ENCODE results near the gene FLRT1. TPM values are rescaled to one million over a fixed set of nuclear protein-coding genes. Genes with fewer than 3 reads are reported as not detected.

The FLRT1 gene
- total RNA-seq, 6 donors from 2014 or later: 0.09 to 0.30 (median 0.15) TPM; not detected in 3

DNA sequence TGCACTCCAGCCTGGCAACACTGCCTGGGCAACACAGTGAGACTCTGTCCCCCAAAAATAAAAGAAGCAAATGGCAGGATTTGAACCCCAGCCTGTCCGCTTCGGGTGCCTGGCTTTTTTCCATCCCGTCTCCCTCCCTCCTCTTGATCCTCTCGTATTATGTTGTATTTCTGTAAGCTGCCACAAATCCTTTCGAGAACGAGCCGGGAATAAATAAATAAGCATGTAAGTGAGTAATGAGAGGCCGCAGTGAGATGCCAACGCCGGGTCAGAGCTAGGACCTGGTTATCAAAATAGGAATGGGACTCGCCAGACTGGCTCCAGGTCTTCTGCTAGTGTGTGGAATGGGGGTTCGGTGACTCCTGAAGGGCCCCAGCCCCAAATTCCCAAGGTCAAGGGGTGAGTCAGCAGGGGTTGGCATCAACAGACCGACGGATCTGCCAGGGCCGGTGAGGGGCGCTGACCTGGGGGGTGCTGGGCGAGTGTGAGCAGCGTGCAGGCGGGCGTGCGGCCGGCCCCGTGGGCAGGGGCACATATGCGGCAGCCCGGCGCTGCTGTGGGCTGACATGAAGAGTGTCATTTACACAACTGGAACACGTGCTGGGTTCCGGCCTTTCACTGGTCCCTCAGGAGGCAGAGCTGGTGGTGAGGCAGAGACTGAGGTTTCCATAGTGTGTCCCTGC, 47.8 kb downstream of the FLRT1 start:
- DNase-seq: peak in 1 of 2 donors; percentile 69
- H3K4me3 ChIP-seq: no peak overlapping the region

GRCh38 chr11:64084146-64084950, 48.6 kb downstream of the FLRT1 start:
- no peaks in the 10 kb centered on the region for H3K27me3 ChIP-seq
- WGBS, 2 donors: 79 to 94% methylated on average over 13 to 25 of the region's 26 CpGs
- no peak for ATAC-seq (ENCODE audit: low FRiP score in 2 of 2)
- peaks cover 0 to 10% (median 3%) of the 10 kb centered on the region in 4 donors for H3K4me1 ChIP-seq
- DNase-seq: peak in 1 of 2 donors; percentile 63
- no peak overlapping the region for H3K4me3 ChIP-seq
- no peak for TF ChIP-seq POLR2AphosphoS5 (IDR thresholded peaks at IDR 0.05)
- TF ChIP-seq, protein P1, sequence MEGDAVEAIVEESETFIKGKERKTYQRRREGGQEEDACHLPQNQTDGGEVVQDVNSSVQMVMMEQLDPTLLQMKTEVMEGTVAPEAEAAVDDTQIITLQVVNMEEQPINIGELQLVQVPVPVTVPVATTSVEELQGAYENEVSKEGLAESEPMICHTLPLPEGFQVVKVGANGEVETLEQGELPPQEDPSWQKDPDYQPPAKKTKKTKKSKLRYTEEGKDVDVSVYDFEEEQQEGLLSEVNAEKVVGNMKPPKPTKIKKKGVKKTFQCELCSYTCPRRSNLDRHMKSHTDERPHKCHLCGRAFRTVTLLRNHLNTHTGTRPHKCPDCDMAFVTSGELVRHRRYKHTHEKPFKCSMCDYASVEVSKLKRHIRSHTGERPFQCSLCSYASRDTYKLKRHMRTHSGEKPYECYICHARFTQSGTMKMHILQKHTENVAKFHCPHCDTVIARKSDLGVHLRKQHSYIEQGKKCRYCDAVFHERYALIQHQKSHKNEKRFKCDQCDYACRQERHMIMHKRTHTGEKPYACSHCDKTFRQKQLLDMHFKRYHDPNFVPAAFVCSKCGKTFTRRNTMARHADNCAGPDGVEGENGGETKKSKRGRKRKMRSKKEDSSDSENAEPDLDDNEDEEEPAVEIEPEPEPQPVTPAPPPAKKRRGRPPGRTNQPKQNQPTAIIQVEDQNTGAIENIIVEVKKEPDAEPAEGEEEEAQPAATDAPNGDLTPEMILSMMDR (IDR thresholded peaks at IDR 0.05): no peak
- no peak for TF ChIP-seq POLR2A (IDR thresholded peaks at IDR 0.05)
- TF ChIP-seq EP300 (IDR thresholded peaks at IDR 0.05): no peak
- no peak overlapping the region for H3K27ac ChIP-seq
- no peaks in the 10 kb centered on the region for H3K9me3 ChIP-seq
- no peaks in the 10 kb centered on the region for H3K36me3 ChIP-seq

More for the DNA sequence above, 47.8 kb downstream of the FLRT1 start:
- Histone ChIP-seq H3K36me3 (no peaks in the 10 kb centered on the region), H3K9me3 (no peaks in the 10 kb centered on the region), H3K4me1 (peaks cover 0 to 2% (median 0%) of the 10 kb centered on the region in 4 donors), H3K27me3 (no peaks in the 10 kb centered on the region), H3K27ac (no peak overlapping the region)
- WGBS, 2 donors: 87 to 89% methylated on average over 26 to 28 of the region's 28 CpGs
- no peak for TF ChIP-seq EP300 (IDR thresholded peaks at IDR 0.05)
- TF ChIP-seq, protein P1 (IDR thresholded peaks at IDR 0.05): no peak
- TF ChIP-seq POLR2A (IDR thresholded peaks at IDR 0.05): no peak
- no peak for TF ChIP-seq POLR2AphosphoS5 (IDR thresholded peaks at IDR 0.05)
- ATAC-seq (ENCODE audit: low FRiP score in 2 of 2): no peak

DNA sequence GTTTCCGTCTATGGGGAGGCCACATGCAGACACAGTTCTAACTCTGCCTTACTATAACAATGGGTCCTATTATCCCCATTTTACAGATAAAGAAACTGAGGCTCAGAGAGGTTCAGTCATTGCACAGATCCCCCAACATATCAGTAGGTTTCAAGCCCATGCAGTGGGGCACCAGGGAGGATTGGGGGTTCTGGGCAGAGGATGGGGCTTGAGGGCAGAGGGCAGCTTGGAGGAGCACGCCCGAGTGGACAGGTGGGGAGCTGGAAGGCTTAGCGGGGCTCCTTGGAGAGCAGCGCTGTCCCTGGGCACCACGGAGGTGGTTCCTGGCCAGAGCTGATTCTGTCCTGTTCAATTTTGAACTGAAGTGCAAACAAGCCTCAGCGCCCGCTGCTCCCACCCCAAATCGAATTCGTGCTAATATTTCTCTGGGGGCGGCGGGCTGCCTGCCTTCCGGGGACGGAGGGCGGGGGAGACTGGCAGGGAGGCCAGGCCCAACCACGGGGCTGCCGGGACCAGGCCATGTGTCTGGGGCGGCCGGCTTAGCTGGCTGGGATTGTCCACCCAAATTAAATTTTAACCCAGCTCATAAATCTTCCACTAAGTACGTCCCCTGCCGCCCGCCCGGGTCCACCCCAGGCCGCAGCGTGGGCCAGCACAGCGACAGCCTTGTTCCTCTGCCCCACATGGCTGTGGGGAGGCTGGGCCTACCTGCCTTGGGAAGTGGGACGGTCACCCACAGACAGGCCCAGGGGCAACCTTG, 49.4 kb downstream of the FLRT1 start:
- Histone ChIP-seq H3K4me1 (peaks cover 0 to 15% (median 5%) of the 10 kb centered on the region in 4 donors), H3K9me3 (no peaks in the 10 kb centered on the region), H3K27ac (no peak overlapping the region), H3K4me3 (no peak overlapping the region), H3K36me3 (no peaks in the 10 kb centered on the region), H3K27me3 (no peaks in the 10 kb centered on the region)
- 84 to 96% methylated on average over 5 to 24 of the region's 27 CpGs for WGBS, 2 donors
- DNase-seq: peak in 1 of 2 donors; percentile 39
- no peak for TF ChIP-seq EP300 (IDR thresholded peaks at IDR 0.05)
- no peak for TF ChIP-seq POLR2A (IDR thresholded peaks at IDR 0.05)
- no peak for TF ChIP-seq POLR2AphosphoS5 (IDR thresholded peaks at IDR 0.05)
- TF ChIP-seq, protein P1 (IDR thresholded peaks at IDR 0.05): no peak
- ATAC-seq (ENCODE audit: low FRiP score in 2 of 2): no peak

Other genes with a start within 250 kb of the FLRT1 start
- 10 to 100 TPM in 5 of 6 donors, 1 to 10 TPM in 1; 9.0 to 22.5 (median 16.3) TPM for gene SPINDOC, start 222.5 kb upstream of the FLRT1 start, total RNA-seq
- gene MARK2, start 196.8 kb upstream of the FLRT1 start, total RNA-seq: 10 to 100 TPM; 41.7 to 67.1 (median 50.7) TPM
- under 1 TPM in 2 of 6 donors, not detected in 4; 0.14 to 0.40 TPM for gene RCOR2, start 118.8 kb upstream of the FLRT1 start, total RNA-seq
- gene NAA40, start 96.9 kb upstream of the FLRT1 start, total RNA-seq: 10 to 100 TPM in 5 of 6 donors, 1 to 10 TPM in 1; 7.8 to 41.9 (median 16.5) TPM
- 100 to 1,000 TPM; 184 to 510 (median 271) TPM for gene COX8A, start 61.3 kb upstream of the FLRT1 start, total RNA-seq
- 10 to 100 TPM; 58.6 to 95.3 (median 72.5) TPM for gene OTUB1, start 49.5 kb upstream of the FLRT1 start, total RNA-seq
- 10 to 100 TPM; 16.7 to 59.7 (median 33.5) TPM for gene MACROD1, start 130.2 kb downstream of the FLRT1 start, total RNA-seq
- gene STIP1, start 150.2 kb downstream of the FLRT1 start, total RNA-seq: 100 to 1,000 TPM in 1 of 6 donors, 10 to 100 TPM in 5; 37.8 to 132 (median 82.6) TPM
- 100 to 1,000 TPM in 3 of 6 donors, 10 to 100 TPM in 3; 33.2 to 119 (median 89.3) TPM for gene FERMT3, start 170.8 kb downstream of the FLRT1 start, total RNA-seq
- 10 to 100 TPM; 27.2 to 69.1 (median 35.2) TPM for gene TRPT1, start 190.3 kb downstream of the FLRT1 start, total RNA-seq
- 10 to 100 TPM; 30.3 to 94.3 (median 68.0) TPM for gene NUDT22, start 190.3 kb downstream of the FLRT1 start, total RNA-seq
- 10 to 100 TPM; 25.0 to 52.0 (median 39.2) TPM for gene DNAJC4, start 194.6 kb downstream of the FLRT1 start, total RNA-seq
- 100 to 1,000 TPM in 3 of 6 donors, 10 to 100 TPM in 3; 25.1 to 171 (median 124) TPM for gene VEGFB, start 198.7 kb downstream of the FLRT1 start, total RNA-seq
- 100 to 1,000 TPM in 1 of 6 donors, 10 to 100 TPM in 5; 40.9 to 132 (median 63.1) TPM for gene FKBP2, start 205.2 kb downstream of the FLRT1 start, total RNA-seq
- gene PPP1R14B, start 211.0 kb downstream of the FLRT1 start, total RNA-seq: 100 to 1,000 TPM in 1 of 6 donors, 10 to 100 TPM in 5; 51.4 to 118 (median 60.3) TPM
- gene PLCB3, start 215.6 kb downstream of the FLRT1 start, total RNA-seq: 10 to 100 TPM; 19.5 to 55.5 (median 30.3) TPM
- 100 to 1,000 TPM in 2 of 6 donors, 10 to 100 TPM in 4; 59.7 to 150 (median 80.1) TPM for gene BAD, start 248.7 kb downstream of the FLRT1 start, total RNA-seq
- 10 to 100 TPM in 5 of 6 donors, 1 to 10 TPM in 1; 7.3 to 48.1 (median 27.0) TPM for gene GPR137, start 249.9 kb downstream of the FLRT1 start, total RNA-seq